T-helper 9 cell (primary cell): ENCODE results near the gene ASTL.
A peak's percentile ranks its signal among the peaks of the same experiment; 100 is the strongest.
"Not testable (repeated sequence)": the region's sequence is repeated elsewhere in the genome, so short reads cannot be mapped to it uniquely, and the experiment has no call there.

ENCODE experiments used
- DNase-seq: peaks from one replicate; pipeline ENCODE4 v3.0.0-alpha.2; 2020
- total RNA-seq, 2 donors: gene quantifications; one replicate each; lab custom pipeline; 2026; lab: John Stamatoyannopoulos, UW

Gene ASTL
- 3.6 to 26.3 reads per million in 2 donors for total RNA-seq

DNA sequence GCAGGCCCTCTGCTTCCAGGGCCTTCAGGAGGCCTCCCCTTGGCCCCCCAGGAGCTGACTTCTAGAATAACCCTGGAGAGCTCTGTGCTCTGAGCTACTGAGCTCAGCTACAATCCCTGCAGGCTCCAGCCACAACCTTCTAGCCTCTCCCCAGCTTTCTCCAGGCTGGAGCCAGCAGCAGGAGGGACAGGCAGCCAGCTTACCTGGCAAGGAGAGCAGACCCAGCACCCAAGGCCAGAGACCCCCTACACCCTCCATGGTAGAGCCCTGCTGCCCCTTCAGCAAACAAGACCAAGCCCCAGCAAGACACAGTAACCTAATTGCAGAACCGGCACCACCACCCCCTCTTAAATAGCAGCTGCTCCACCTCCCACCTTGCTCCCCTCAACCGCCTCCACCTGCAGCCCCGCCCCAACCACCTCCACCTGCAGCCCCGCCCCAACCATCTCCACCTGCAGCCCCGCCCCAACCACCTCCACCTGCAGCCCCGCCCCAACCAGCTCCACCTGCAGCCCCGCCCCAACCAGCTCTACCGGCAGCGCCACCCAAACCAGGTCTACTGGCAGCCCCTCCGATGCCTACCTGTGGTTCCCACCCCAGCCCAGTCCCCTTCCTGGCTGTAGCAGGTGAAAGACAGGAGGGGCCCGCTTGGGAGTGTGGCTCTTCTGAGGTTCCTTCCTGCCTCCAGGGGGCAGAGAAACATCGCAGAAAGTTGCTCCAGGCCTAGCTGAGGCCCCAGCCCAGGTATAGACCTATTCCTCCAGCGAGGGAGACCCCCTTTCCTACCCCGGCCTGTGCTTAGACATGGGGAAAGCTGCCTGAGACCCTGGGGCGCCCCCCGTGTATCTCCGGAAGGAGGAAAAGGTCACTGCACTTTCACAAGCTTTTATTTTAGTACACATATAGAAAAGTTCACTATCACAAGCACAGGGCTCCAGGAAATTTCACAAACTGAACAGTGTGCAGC lies at the start of gene ASTL:
TSS of gene ASTL (minus strand) at position 324 of the 967 bp plus-strand sequence. CDS start at position 258, 66 bp downstream.
- DNase-seq = peak; percentile 54

GRCh38 chr2:96186562-96186961 lies 48.3 kb upstream of the ASTL start:
- no peak for DNase-seq

- DNase-seq = no peak
These were observed 47.2 kb upstream of the ASTL start for GRCh38 chr2:96185516-96185915.

DNA sequence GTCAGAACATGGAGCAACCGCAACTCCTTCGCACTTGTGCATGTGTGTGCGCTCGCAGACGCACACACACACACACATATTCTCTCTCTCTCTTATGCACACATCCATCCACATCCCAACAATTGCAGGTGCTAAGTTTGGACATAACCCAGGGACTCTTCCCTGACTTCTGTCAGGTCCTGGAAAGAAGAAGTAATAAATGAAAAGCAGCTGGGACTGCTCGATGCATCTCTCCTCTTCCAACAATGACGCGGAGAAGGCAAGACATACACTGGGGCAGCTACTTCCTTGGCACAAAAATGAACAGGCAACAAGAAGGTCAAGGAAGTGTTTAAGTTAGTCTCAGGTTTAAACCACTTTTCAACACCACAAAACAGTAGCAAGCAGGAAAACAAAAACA lies 46.7 kb upstream of the ASTL start:
- no peak for DNase-seq

DNA sequence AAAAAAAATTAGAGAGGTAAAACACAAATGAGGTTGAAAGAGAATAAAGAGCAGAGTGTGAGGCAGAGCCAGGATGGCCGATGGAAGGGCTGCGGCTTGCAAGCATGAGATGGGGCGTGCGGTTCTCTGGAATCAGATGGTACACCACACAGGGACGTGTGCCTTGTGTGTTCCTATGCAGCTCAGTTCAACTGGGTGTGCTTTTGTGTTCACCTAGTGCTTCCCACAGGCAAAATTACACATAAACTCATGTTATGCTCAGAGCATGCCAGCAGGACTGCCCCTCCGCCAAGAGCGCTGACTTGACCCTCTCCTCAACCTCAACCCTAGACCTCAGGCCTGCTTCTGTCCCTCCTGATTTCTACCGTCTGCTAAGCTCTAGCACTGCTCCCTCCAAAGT lies 45.9 kb upstream of the ASTL start:
- no peak for DNase-seq

- DNase-seq = no peak
These were observed 43.2 kb upstream of the ASTL start for GRCh38 chr2:96181529-96181928.

DNA sequence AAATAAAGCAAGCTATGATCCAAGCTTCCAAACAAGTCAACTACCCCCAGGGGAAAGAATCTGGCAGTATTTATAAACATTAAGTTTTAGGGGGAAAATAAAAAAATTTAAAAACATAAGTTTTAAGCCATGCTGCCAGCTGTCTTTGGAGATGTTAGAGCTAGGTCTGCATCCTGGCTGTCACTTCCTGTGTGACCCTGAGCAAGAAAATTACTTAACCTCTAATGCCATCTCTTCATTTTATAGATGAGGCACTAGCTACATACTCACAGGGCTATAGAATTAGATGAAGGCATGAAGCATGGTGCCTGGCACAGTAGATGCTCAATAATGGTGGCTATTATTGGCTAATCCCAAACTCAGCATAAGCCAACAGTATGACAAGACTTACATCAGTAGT lies 42.2 kb upstream of the ASTL start:
- DNase-seq = no peak

- no peak for DNase-seq
These were observed 41.7 kb upstream of the ASTL start for GRCh38 chr2:96180002-96180401.

GRCh38 chr2:96176661-96177060 lies 38.4 kb upstream of the ASTL start:
- DNase-seq = no peak

DNA sequence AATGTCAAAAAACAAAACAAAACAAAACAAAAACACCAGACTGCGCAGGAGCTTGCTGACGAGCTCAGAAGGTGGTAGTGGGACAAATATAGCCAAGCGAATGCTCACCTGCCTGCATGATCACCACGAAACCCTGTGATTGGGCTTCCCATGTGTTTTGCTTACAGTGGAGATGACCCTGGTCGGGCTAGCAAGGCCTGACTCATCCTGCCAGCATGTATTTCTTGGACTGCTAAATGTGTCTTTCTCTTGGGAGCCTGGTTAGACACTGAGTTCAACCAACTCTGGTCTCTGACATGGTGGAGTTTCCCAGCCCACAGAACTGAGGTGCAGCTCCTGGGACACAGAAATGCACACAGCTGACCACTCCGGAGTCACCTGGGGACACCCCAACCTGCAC lies 37.6 kb upstream of the ASTL start:
- DNase-seq = no peak

DNA sequence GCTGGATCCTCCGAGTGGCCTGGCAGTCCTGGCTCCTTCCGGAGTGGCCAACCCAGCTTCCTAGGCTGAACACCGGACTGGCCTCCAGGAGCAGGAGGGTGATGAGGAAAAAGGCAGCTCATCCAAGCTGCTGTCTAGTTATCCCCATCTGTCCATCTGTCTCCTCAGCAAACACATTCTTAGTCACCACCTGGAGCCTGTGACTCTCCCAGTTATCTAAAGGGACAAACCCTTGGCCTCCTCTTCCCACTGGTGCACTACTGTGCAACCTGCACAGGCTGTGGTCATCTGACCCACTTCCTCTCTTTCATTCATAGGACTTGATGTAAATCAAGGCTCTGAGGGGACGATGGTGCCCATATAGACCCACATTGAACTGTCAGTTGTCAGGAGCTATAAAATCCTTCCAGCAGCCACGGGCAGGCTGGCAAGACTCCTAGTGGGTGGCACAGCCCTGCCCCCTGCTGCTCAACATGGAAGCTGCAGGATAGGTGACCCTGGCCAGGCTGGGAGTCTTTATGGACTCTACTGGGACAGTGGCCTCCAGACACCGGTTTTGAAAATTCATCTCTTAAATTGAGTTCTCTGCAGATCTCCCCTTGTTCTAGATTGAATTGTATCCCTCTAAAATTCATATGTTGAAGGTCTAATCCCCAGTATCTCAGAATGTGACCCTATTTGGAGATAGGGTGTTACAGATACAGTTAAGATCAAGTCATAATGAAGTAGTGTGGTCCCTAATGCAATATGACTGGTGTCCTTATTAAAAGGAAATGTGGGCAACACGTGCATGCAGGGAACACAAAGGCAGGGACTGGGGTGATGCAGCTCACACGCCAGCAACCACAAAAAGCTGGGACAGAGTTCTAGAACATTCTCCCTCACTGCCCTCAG lies 36.2 kb upstream of the ASTL start:
- DNase-seq = peak; percentile 79

DNA sequence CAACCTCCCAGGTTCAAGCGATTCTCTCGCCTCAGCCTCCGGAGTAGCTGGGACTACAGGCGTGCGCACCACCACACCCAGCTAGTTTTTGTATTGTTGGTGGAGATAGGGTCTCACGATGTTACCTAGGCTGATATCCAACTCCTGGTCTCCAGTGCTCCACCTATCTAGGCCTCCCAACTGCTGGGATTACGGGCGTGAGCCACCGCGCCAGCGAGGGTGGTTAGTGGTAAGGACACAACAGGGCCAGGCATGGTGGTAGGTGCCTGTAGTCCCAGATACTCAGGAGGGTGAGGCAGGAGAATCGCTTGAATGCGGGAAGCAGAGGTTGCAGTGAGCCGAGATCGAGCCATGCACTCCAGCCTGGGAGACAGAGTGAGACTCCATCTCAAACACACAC lies 33.5 kb upstream of the ASTL start:
- no peak for DNase-seq

- no peak for DNase-seq
These were observed 32.3 kb upstream of the ASTL start for GRCh38 chr2:96170626-96171025.

- DNase-seq = no peak
These were observed 31.7 kb upstream of the ASTL start for GRCh38 chr2:96169868-96170507.

DNA sequence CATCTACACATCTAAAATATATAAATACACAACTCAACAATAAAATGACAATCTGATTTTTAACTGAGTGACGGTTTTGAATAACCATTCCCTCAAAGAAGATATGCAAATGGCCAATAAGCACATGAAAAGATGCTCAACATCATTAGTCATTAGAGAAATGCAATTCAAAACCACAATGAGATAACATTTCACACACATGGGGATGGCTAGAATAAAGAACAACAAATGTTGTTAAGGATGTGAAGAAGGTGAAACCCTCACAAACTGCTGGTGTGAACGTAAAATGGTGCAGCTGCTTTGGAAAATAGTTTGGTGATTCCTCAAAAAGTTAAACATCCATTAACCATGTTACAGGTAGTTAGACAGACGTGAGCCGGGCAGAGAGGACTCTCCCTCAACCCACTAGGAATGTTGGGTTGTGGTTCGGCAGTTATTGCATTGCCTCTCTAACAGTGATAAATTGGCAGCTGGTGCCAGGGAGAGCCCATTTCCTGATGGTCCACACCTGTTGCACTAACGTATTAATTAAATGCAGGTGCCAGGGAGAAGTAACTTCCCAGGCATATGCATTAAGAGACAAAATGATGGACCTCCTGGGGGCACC lies 29.2 kb upstream of the ASTL start:
- DNase-seq = no peak

- peak; percentile 35 for DNase-seq
These were observed 26.3 kb upstream of the ASTL start for GRCh38 chr2:96164459-96165184.

DNA sequence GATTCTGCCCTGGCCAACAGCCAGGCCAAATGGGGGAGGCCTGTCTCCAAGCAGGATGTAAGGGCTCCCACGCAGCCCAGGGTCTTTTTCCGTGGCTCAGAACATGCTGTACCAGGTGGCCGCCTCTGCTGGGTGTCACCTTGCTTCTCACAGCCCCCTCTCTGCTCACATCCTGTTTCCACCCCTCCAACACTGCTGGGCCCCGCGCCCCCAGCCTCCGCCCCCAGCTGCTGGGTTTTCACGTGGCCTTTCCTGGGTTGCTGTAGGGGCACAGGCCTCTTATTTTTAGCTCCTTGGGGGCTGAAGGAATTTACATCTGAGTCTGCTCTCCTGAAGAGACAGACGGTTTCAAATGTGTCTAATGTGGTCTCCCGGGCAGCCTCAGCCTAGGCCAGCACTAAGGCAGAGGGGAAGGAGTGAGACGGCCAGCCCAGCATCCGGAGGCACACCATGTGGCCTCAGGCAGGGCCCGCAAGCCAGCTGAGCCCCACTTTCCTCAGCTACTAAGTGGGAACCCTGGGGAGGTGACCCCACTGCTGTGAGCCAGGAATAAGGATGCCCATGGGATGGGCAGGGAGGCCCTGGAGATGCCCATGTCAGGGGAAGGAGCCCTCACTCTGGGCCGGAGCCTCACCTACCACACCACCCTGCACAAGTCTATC lies 25.6 kb upstream of the ASTL start:
- DNase-seq = no peak

DNA sequence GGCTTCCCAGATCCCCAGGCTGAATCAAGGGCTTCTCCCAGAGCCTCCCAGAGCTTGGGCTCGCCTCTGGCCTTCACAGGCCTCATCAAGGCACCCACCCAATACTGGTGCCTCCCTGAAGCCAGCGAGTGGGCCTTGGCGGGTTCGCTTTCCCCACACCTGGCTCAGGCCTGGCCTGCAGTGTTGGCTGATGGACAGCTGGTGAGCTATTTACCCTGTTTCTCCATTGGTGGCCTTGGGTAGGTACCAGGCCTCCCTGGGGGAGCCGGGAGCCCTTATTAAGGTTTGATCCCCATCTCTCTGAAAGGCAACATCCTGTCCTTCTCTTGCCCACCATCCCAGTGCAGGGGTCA lies 25.1 kb upstream of the ASTL start:
- DNase-seq = no peak

GRCh38 chr2:96161898-96162297 lies 23.6 kb upstream of the ASTL start:
- DNase-seq = no peak

DNA sequence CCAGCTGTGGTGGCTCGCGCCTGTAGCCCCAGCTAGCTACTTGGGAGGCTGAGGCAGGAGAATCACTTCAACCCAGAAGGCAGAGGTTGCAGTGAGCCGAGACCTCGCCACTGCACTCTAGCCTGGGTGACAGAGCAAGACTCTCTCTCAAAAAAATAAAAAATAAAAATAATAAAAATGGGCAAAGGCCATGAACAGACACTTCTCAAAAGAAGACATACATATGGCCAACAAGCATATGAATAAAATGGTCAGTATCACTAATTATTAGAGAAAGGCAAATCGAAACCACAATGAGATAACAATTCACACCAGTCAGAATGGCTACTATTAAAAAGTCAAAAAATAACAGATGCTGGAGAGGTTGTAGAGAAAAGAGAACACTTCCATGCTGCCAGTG lies 22.1 kb upstream of the ASTL start:
- DNase-seq = not testable (repeated sequence)

- no peak for DNase-seq
These were observed 21.0 kb upstream of the ASTL start for GRCh38 chr2:96159084-96159830.
